ENCODE data around the gene ANP32A.
A peak's percentile ranks its signal among the peaks of the same experiment; 100 is the strongest.

The ANP32A gene

GRCh38 chr15:68798346-68799094 lies 22.2 kb downstream of the ANP32A start:
- Histone ChIP-seq H3K27ac (ENCODE audit: insufficient read depth, low read length, poor library complexity, severe bottlenecking) (no peak overlapping the region), H3K9me3 (ENCODE audit: control insufficient read depth, low read length) (no peaks in the 10 kb centered on the region), H3K4me1 (ENCODE audit: control insufficient read depth, insufficient read depth, low read length, poor library complexity, severe bottlenecking) (peaks cover 30% of the 10 kb centered on the region), H3K27me3 (replicated peaks; ENCODE audit: control insufficient read depth, insufficient read depth, low read length, poor library complexity, severe bottlenecking) (no peaks in the 10 kb centered on the region), H3K36me3 (ENCODE audit: control insufficient read depth, insufficient read depth, low read length) (no peaks in the 10 kb centered on the region), H3K4me3 (ENCODE audit: insufficient read depth, low read depth, low read length, poor library complexity, severe bottlenecking) (no peak overlapping the region)
- no peak for DNase-seq

- H3K9me3 ChIP-seq (ENCODE audit: control insufficient read depth, low read length): no peaks in the 10 kb centered on the region
- no peak overlapping the region for H3K4me3 ChIP-seq (ENCODE audit: insufficient read depth, low read depth, low read length, poor library complexity, severe bottlenecking)
- no peaks in the 10 kb centered on the region for H3K36me3 ChIP-seq (ENCODE audit: control insufficient read depth, insufficient read depth, low read length)
- no peak for DNase-seq
- no peak overlapping the region for H3K27ac ChIP-seq (ENCODE audit: insufficient read depth, low read length, poor library complexity, severe bottlenecking)
- H3K4me1 ChIP-seq (ENCODE audit: control insufficient read depth, insufficient read depth, low read length, poor library complexity, severe bottlenecking): peaks cover 30% of the 10 kb centered on the region
- no peaks in the 10 kb centered on the region for H3K27me3 ChIP-seq (replicated peaks; ENCODE audit: control insufficient read depth, insufficient read depth, low read length, poor library complexity, severe bottlenecking)
These were observed 22.9 kb downstream of the ANP32A start for GRCh38 chr15:68797599-68798345.

DNA sequence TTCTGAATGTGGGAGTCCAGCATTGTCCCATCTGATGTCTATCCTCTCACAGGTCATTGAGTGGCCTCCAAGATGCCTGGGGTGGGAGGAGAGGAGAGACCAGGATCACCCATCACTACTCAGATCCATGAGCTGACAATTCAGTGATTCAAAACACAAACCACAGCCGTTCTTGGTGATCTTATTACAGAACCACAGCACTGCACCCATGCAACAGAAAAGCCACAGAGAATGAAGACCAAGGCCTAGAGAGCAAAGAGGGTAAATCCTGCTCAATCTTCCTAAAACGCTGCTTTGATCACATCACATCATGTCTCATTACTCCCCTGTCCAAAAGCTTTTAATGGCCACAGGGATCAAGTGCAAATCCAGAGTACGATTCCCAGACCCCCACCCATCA lies 23.5 kb downstream of the ANP32A start:
- DNase-seq: no peak
- Histone ChIP-seq H3K4me1 (ENCODE audit: control insufficient read depth, insufficient read depth, low read length, poor library complexity, severe bottlenecking) (peaks cover 36% of the 10 kb centered on the region), H3K4me3 (ENCODE audit: insufficient read depth, low read depth, low read length, poor library complexity, severe bottlenecking) (no peak overlapping the region), H3K9me3 (ENCODE audit: control insufficient read depth, low read length) (no peaks in the 10 kb centered on the region), H3K36me3 (ENCODE audit: control insufficient read depth, insufficient read depth, low read length) (no peaks in the 10 kb centered on the region), H3K27me3 (replicated peaks; ENCODE audit: control insufficient read depth, insufficient read depth, low read length, poor library complexity, severe bottlenecking) (no peaks in the 10 kb centered on the region), H3K27ac (ENCODE audit: insufficient read depth, low read length, poor library complexity, severe bottlenecking) (no peak overlapping the region)

- no peaks in the 10 kb centered on the region for H3K36me3 ChIP-seq (ENCODE audit: control insufficient read depth, insufficient read depth, low read length)
- no peak overlapping the region for H3K4me3 ChIP-seq (ENCODE audit: insufficient read depth, low read depth, low read length, poor library complexity, severe bottlenecking)
- H3K27me3 ChIP-seq (replicated peaks; ENCODE audit: control insufficient read depth, insufficient read depth, low read length, poor library complexity, severe bottlenecking): no peaks in the 10 kb centered on the region
- DNase-seq: no peak
- H3K4me1 ChIP-seq (ENCODE audit: control insufficient read depth, insufficient read depth, low read length, poor library complexity, severe bottlenecking): peaks cover 42% of the 10 kb centered on the region
- H3K27ac ChIP-seq (ENCODE audit: insufficient read depth, low read length, poor library complexity, severe bottlenecking): no peak overlapping the region
- H3K9me3 ChIP-seq (ENCODE audit: control insufficient read depth, low read length): no peaks in the 10 kb centered on the region
These were observed 24.1 kb downstream of the ANP32A start for GRCh38 chr15:68796576-68796975.

DNA sequence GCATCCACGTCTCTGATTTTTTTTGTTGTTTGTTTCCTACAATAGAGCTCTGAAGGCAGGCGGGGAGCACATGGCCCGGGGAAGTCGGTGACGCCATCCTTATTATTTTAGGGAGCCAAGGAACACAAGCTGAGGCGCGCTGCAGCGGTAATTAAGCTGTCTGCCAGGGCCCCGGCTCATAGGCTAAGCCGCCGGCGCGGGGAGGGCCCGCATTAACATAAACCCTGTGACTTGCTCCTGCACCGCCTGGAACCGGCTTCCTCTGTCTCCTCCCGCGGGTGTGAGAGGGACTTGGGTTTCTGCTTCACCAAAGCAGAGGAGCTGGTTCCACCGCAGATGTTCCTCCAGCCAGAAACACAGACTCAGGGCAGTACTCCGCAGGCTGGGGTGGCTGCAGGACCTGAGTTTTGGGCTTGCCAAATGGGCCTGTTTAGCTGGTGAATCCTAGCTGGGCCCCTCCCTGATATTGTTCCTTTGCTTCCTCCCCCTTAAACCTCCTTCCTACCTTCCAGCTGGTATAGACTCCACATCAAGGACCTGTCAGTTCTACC lies 25.3 kb downstream of the ANP32A start:
- Histone ChIP-seq H3K4me1 (ENCODE audit: control insufficient read depth, insufficient read depth, low read length, poor library complexity, severe bottlenecking) (peaks cover 49% of the 10 kb centered on the region), H3K9me3 (ENCODE audit: control insufficient read depth, low read length) (no peaks in the 10 kb centered on the region), H3K27ac (ENCODE audit: insufficient read depth, low read length, poor library complexity, severe bottlenecking) (peak overlapping the region; percentile 5), H3K36me3 (ENCODE audit: control insufficient read depth, insufficient read depth, low read length) (no peaks in the 10 kb centered on the region), H3K27me3 (replicated peaks; ENCODE audit: control insufficient read depth, insufficient read depth, low read length, poor library complexity, severe bottlenecking) (no peaks in the 10 kb centered on the region), H3K4me3 (ENCODE audit: insufficient read depth, low read depth, low read length, poor library complexity, severe bottlenecking) (peak overlapping the region; percentile 1)
- DNase-seq: peak; percentile 34 to 51 (median 45)

DNA sequence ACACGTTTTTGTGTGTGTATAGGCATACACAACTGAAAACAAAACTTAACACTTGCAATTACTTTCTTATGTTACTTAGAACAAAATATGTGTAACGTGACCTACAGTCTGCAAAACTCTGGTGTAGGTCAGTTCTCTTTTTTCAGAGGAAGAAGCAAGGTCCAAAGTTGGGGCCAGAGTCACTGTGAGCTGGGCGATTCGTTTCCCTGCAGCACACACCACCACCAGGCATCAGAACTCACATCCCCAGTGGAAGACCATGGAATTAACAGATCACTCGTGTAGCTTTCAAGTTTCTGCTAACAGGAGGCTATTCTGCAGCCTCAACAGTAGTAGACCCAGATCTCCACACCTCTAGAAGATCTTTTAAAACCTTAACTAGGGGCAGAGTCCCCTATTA lies 25.8 kb downstream of the ANP32A start:
- Histone ChIP-seq H3K27me3 (replicated peaks; ENCODE audit: control insufficient read depth, insufficient read depth, low read length, poor library complexity, severe bottlenecking) (no peaks in the 10 kb centered on the region), H3K36me3 (ENCODE audit: control insufficient read depth, insufficient read depth, low read length) (peaks cover under 1% of the 10 kb centered on the region), H3K9me3 (ENCODE audit: control insufficient read depth, low read length) (no peaks in the 10 kb centered on the region), H3K4me1 (ENCODE audit: control insufficient read depth, insufficient read depth, low read length, poor library complexity, severe bottlenecking) (peaks cover 49% of the 10 kb centered on the region), H3K4me3 (ENCODE audit: insufficient read depth, low read depth, low read length, poor library complexity, severe bottlenecking) (peak overlapping the region; percentile 1), H3K27ac (ENCODE audit: insufficient read depth, low read length, poor library complexity, severe bottlenecking) (no peak overlapping the region)
- DNase-seq: no peak

DNA sequence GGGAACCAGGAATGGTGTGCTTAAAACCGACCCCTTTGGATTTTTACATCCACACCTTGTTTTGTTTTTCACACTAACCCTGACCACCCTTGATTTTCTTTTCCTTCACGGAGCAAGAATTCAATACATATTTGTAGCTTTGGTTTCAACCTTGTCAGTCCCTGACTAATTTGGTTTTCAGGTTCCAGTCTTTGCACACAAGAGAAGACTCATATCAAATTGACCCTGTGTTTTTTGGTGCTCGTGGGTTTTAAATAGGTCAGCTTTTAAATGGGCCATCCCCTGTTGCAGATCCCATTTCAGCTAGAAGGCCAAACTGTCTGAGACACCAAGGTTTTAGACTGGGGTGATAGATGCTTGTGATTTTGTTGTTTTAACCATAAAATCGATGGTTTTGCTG lies 26.4 kb downstream of the ANP32A start:
- Histone ChIP-seq H3K36me3 (ENCODE audit: control insufficient read depth, insufficient read depth, low read length) (peaks cover 6% of the 10 kb centered on the region), H3K9me3 (ENCODE audit: control insufficient read depth, low read length) (no peaks in the 10 kb centered on the region), H3K4me1 (ENCODE audit: control insufficient read depth, insufficient read depth, low read length, poor library complexity, severe bottlenecking) (peaks cover 49% of the 10 kb centered on the region), H3K27ac (ENCODE audit: insufficient read depth, low read length, poor library complexity, severe bottlenecking) (no peak overlapping the region), H3K4me3 (ENCODE audit: insufficient read depth, low read depth, low read length, poor library complexity, severe bottlenecking) (no peak overlapping the region), H3K27me3 (replicated peaks; ENCODE audit: control insufficient read depth, insufficient read depth, low read length, poor library complexity, severe bottlenecking) (no peaks in the 10 kb centered on the region)
- DNase-seq: no peak

GRCh38 chr15:68793776-68794175 lies 26.9 kb downstream of the ANP32A start:
- no peaks in the 10 kb centered on the region for H3K9me3 ChIP-seq (ENCODE audit: control insufficient read depth, low read length)
- no peak overlapping the region for H3K4me3 ChIP-seq (ENCODE audit: insufficient read depth, low read depth, low read length, poor library complexity, severe bottlenecking)
- no peaks in the 10 kb centered on the region for H3K27me3 ChIP-seq (replicated peaks; ENCODE audit: control insufficient read depth, insufficient read depth, low read length, poor library complexity, severe bottlenecking)
- no peak overlapping the region for H3K27ac ChIP-seq (ENCODE audit: insufficient read depth, low read length, poor library complexity, severe bottlenecking)
- peaks cover 49% of the 10 kb centered on the region for H3K4me1 ChIP-seq (ENCODE audit: control insufficient read depth, insufficient read depth, low read length, poor library complexity, severe bottlenecking)
- H3K36me3 ChIP-seq (ENCODE audit: control insufficient read depth, insufficient read depth, low read length): peaks cover 6% of the 10 kb centered on the region
- no peak for DNase-seq

DNA sequence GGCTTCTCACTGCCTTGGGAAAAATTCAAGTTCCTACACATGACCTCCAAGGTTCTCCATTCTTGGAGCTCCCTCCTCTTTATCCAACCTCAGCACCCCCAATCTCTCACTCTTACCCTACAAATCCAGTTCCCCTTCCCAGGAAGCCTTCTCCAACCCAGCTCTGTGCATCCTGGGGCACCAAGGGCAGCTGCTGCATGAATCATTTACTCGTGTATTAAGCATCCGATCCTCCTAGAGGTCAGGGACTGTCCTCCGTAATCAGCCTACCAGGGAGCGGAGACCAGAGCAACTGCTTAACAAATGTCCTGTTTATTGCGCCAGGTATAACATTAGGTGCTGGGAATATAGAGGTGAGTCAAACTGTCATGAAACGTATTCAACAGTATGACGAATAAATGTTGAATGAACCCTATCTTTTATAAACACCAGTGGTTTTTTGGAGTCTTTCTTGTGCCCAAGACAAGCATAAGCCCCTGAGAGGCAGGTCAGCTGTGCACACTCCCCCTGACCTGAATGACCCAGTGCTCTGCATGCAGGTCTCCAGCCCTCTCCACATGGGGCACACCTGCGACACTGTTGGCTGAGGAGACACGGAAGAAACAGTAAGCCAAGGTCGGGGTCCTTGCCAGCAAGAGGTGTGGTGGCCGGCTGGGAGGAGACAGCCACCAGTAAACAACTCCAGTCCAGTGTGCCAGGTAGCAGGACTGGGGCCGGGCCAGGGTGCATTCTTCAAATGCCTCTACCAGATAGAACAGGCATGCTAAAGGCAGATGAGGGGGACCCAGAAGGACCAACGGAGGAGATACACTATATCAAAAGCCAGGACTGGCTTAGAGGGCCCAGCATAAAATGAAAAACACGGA lies 27.6 kb downstream of the ANP32A start:
- no peak overlapping the region for H3K4me3 ChIP-seq (ENCODE audit: insufficient read depth, low read depth, low read length, poor library complexity, severe bottlenecking)

More for the DNA sequence above, 27.6 kb downstream of the ANP32A start:
- peaks cover 49% of the 10 kb centered on the region for H3K4me1 ChIP-seq (ENCODE audit: control insufficient read depth, insufficient read depth, low read length, poor library complexity, severe bottlenecking)
- H3K27me3 ChIP-seq (replicated peaks; ENCODE audit: control insufficient read depth, insufficient read depth, low read length, poor library complexity, severe bottlenecking): no peaks in the 10 kb centered on the region
- H3K36me3 ChIP-seq (ENCODE audit: control insufficient read depth, insufficient read depth, low read length): peaks cover 6% of the 10 kb centered on the region
- no peak for DNase-seq
- no peaks in the 10 kb centered on the region for H3K9me3 ChIP-seq (ENCODE audit: control insufficient read depth, low read length)
- peak overlapping the region; percentile 39 for H3K27ac ChIP-seq (ENCODE audit: insufficient read depth, low read length, poor library complexity, severe bottlenecking)

Data from effector memory CD4-positive, alpha-beta T cell (primary cell).